Neuronal stem cell (in vitro differentiated cells): ENCODE data around the gene PMS1.

ENCODE experiments used
- DNase-seq: peaks from one replicate; pipeline ENCODE4 v3.0.0-alpha.2; 2013; ENCODE audit warnings: low spot score
- H2AFZ ChIP-seq: one replicate; pipeline ENCODE4 v1.6.1; 2013; ENCODE audit warnings: mild to moderate bottlenecking, low read length, inconsistent platforms
- H2AK5ac ChIP-seq: 2 replicates; pipeline ENCODE4 v1.6.1; 2013; ENCODE audit warnings: low read depth, mild to moderate bottlenecking, inconsistent platforms, low read length, moderate library complexity, mixed read lengths
- H2BK120ac ChIP-seq: 2 replicates; pipeline ENCODE4 v1.6.1; 2013; ENCODE audit warnings: low read depth, mild to moderate bottlenecking, inconsistent platforms, low read length, moderate library complexity, mixed read lengths
- H2BK12ac ChIP-seq: one replicate; pipeline ENCODE4 v1.6.1; 2013; ENCODE audit warnings: low read length, inconsistent platforms
- H2BK15ac ChIP-seq: 2 replicates; pipeline ENCODE4 v1.6.1; 2013; ENCODE audit warnings: mild to moderate bottlenecking, low read length, inconsistent platforms, mixed read lengths
- H2BK5ac ChIP-seq: one replicate; pipeline ENCODE4 v1.6.1; 2013; ENCODE audit warnings: inconsistent platforms, mild to moderate bottlenecking, low read length, moderate library complexity
- H3K14ac ChIP-seq: one replicate; pipeline ENCODE4 v1.6.1; 2013; ENCODE audit warnings: low read length, inconsistent platforms
- H3K18ac ChIP-seq: 2 replicates; pipeline ENCODE4 v1.6.1; 2013; ENCODE audit warnings: low read length, inconsistent platforms
- H3K23ac ChIP-seq: 2 replicates; pipeline ENCODE4 v1.6.1; 2013; ENCODE audit warnings: low read depth, mild to moderate bottlenecking, mixed read lengths, low read length, inconsistent platforms; ENCODE audit not compliant: poor library complexity
- H3K27ac ChIP-seq: replicated peaks from 3 replicates; pipeline ENCODE4 v1.5.1; 2013; ENCODE audit warnings: low read length, inconsistent platforms
- H3K27me3 ChIP-seq, 3 experiments: 2 replicates each; pipeline ENCODE4 v1.6.1; 2013; ENCODE audit warnings: low read length in 3 of 3, mild to moderate bottlenecking in 2 of 3, inconsistent platforms in 1 of 3, low read depth in 1 of 3, mixed read lengths in 1 of 3, moderate library complexity in 1 of 3; ENCODE audit not compliant: control insufficient read depth in 3 of 3, insufficient read depth in 3 of 3
- H3K36me3 ChIP-seq, 2 donors: replicated peaks in 1 of 2; 2 replicates each; pipeline ENCODE4 v1.6.1; 2013; ENCODE audit warnings: low read length in 2 of 2; ENCODE audit not compliant: control insufficient read depth in 2 of 2, insufficient read depth in 2 of 2
- H3K4ac ChIP-seq: 2 replicates; pipeline ENCODE4 v1.6.1; 2013; ENCODE audit warnings: inconsistent platforms, mild to moderate bottlenecking, low read length, moderate library complexity
- H3K4me1 ChIP-seq, 2 donors: 1 replicate in 1 of 2; 2 replicates in 1 of 2; pipeline ENCODE4 v1.6.1; 2013; ENCODE audit warnings: low read length in 2 of 2, low read depth in 1 of 2; ENCODE audit not compliant: control insufficient read depth in 2 of 2, insufficient read depth in 1 of 2
- H3K4me2 ChIP-seq: one replicate; pipeline ENCODE4 v1.6.1; 2013; ENCODE audit warnings: mild to moderate bottlenecking, low read length, inconsistent platforms; ENCODE audit not compliant: insufficient read depth, poor library complexity, severe bottlenecking
- H3K4me3 ChIP-seq, 2 donors: 2 replicates each; pipeline ENCODE4 v1.5.1; 2013; ENCODE audit warnings: low read length in 2 of 2, mild to moderate bottlenecking in 2 of 2, inconsistent platforms in 1 of 2, moderate library complexity in 1 of 2
- H3K79me1 ChIP-seq: one replicate; pipeline ENCODE4 v1.6.1; 2013; ENCODE audit warnings: low read depth, mild to moderate bottlenecking, inconsistent platforms, low read length, moderate library complexity
- H3K9ac ChIP-seq: one replicate; pipeline ENCODE4 v1.6.1; 2013; ENCODE audit warnings: mild to moderate bottlenecking, low read depth, low read length, inconsistent platforms; ENCODE audit not compliant: poor library complexity
- H3K9me3 ChIP-seq, 2 donors: replicated peaks in 1 of 2; 2 replicates each; pipeline versions ENCODE3 to v1.6.1; 2013; ENCODE audit warnings: low read length in 2 of 2, mild to moderate bottlenecking in 2 of 2, inconsistent platforms in 1 of 2, low read depth in 1 of 2, mixed read lengths in 1 of 2, moderate library complexity in 1 of 2; ENCODE audit not compliant: control insufficient read depth in 2 of 2, insufficient read depth in 1 of 2
- H4K8ac ChIP-seq: one replicate; pipeline ENCODE4 v1.6.1; 2013; ENCODE audit warnings: low read depth, mild to moderate bottlenecking, inconsistent platforms, low read length, moderate library complexity
- H4K91ac ChIP-seq: one replicate; pipeline ENCODE4 v1.6.1; 2013; ENCODE audit warnings: low read length, low read depth, mild to moderate bottlenecking, inconsistent platforms; ENCODE audit not compliant: poor library complexity
- WGBS, 2 donors: extraction: QIAGEN DNeasy Blood & Tissue Kit; methylation state at CpG; one replicate each; pipeline ENCODE4 v1.1.7; 2013; ENCODE audit warnings: missing lambda C conversion rate in 2 of 2, mixed read lengths in 1 of 2; ENCODE audit not compliant: insufficient read length in 2 of 2, insufficient replicate concordance in 1 of 2; ENCODE audit errors: extremely low coverage in 2 of 2; 5-methylcytosine and 5-hydroxymethylcytosine counted together

The PMS1 gene

DNA sequence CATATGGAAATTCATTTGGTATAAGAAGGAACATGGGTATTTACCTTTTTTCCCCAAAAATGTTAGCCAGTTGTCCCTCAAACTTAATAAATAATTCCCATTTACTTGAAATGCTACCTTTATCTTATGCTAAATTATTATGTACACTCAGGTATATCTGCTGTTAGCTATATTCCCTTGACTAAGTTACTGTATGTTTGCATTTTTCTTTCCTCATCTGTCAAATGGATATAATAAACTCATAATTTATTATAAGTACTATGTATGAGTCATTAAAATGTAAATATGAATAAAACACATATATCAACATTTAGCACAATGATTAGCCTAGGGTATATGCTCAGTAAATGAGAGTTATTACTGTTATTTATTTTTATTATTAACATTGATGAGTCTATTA, 117.4 kb downstream of the PMS1 start:
- H2AK5ac ChIP-seq: no peak overlapping the region
- H3K27me3 ChIP-seq: no peaks in the 10 kb centered on the region
- H3K4ac ChIP-seq: no peak overlapping the region
- H3K36me3 ChIP-seq: no peaks in the 10 kb centered on the region
- no peak overlapping the region for H4K8ac ChIP-seq
- H2BK5ac ChIP-seq: no peak overlapping the region
- H4K91ac ChIP-seq: no peak overlapping the region
- no peak for DNase-seq
- no peak overlapping the region for H2BK120ac ChIP-seq
- no peak overlapping the region for H3K9ac ChIP-seq
- H3K18ac ChIP-seq: no peak overlapping the region
- H3K79me1 ChIP-seq: no peaks in the 10 kb centered on the region
- no peak overlapping the region for H3K23ac ChIP-seq
- no peak overlapping the region for H3K4me2 ChIP-seq
- H2BK12ac ChIP-seq: no peak overlapping the region
- H3K4me3 ChIP-seq: no peak overlapping the region
- H3K4me1 ChIP-seq: no peaks in the 10 kb centered on the region
- H3K27ac ChIP-seq: no peak overlapping the region
- H2AFZ ChIP-seq: no peak overlapping the region
- H3K14ac ChIP-seq: no peak overlapping the region
- no peak overlapping the region for H2BK15ac ChIP-seq
- no peaks in the 10 kb centered on the region for H3K9me3 ChIP-seq

DNA sequence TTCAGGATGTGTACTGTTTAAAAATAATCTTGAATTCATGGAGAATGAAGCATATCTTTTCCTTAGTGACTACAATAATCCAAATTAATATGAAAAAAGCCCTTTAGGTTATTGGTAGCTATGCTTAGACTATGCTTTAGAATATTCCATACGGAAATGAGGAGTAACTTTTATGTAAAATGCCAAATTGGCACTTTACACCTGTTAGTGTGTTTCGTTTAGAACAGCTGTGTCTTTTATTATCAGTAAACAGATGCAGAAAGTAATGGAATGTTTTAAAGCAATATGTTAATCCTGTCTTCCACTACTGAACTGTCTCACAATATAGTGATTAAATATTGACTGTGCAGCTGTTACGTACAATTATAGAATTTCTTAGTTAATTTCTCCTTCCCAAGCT, 129.6 kb downstream of the PMS1 start:
- H3K4me3 ChIP-seq: no peak overlapping the region
- H2AK5ac ChIP-seq: no peak overlapping the region
- no peak overlapping the region for H2BK120ac ChIP-seq
- H3K9me3 ChIP-seq: no peaks in the 10 kb centered on the region
- WGBS, 2 donors: no CpG with 5 or more reads among the region's 3 CpGs
- H3K23ac ChIP-seq: no peak overlapping the region
- H3K18ac ChIP-seq: no peak overlapping the region
- H3K27me3 ChIP-seq: no peaks in the 10 kb centered on the region
- H3K4ac ChIP-seq: no peak overlapping the region
- H4K91ac ChIP-seq: no peak overlapping the region
- no peak overlapping the region for H2BK15ac ChIP-seq
- no peaks in the 10 kb centered on the region for H3K4me1 ChIP-seq
- H3K4me2 ChIP-seq: no peak overlapping the region
- DNase-seq: no peak
- H2AFZ ChIP-seq: no peak overlapping the region
- no peaks in the 10 kb centered on the region for H3K79me1 ChIP-seq
- H3K36me3 ChIP-seq: no peaks in the 10 kb centered on the region
- H2BK5ac ChIP-seq: no peak overlapping the region
- H4K8ac ChIP-seq: no peak overlapping the region
- H3K9ac ChIP-seq: no peak overlapping the region
- no peak overlapping the region for H2BK12ac ChIP-seq
- H3K14ac ChIP-seq: no peak overlapping the region
- H3K27ac ChIP-seq: no peak overlapping the region

DNA sequence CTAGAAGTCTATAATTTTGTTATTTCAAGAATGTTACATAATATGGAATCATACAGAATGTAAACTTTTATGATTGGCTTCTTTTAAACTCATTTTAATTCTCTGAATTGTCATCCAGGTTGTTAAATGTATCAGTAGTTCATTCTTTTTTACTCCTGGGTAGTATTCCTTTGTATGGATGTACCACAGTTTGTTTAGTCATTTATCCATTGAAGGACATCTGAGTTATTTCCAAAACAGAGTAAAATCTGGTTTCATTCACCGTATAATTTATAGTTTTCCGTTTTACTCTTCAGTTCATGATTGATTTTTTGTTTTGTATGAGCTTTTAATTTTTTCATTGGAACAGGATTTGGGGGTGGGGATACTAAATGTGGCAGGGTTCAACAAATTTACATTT, 132.4 kb downstream of the PMS1 start:
- no peaks in the 10 kb centered on the region for H3K9me3 ChIP-seq
- no peak overlapping the region for H3K4me2 ChIP-seq
- no CpG with 5 or more reads among the region's 2 CpGs for WGBS, 2 donors
- H3K4ac ChIP-seq: no peak overlapping the region
- no peak overlapping the region for H2AFZ ChIP-seq
- no peak overlapping the region for H4K91ac ChIP-seq
- no peak for DNase-seq
- H3K4me1 ChIP-seq: no peaks in the 10 kb centered on the region
- H2BK5ac ChIP-seq: no peak overlapping the region
- H3K36me3 ChIP-seq: no peaks in the 10 kb centered on the region
- H4K8ac ChIP-seq: no peak overlapping the region
- H2AK5ac ChIP-seq: no peak overlapping the region
- no peaks in the 10 kb centered on the region for H3K79me1 ChIP-seq
- H3K18ac ChIP-seq: no peak overlapping the region
- H3K23ac ChIP-seq: no peak overlapping the region
- no peak overlapping the region for H2BK15ac ChIP-seq
- H3K14ac ChIP-seq: no peak overlapping the region
- no peaks in the 10 kb centered on the region for H3K27me3 ChIP-seq
- H2BK120ac ChIP-seq: no peak overlapping the region
- H2BK12ac ChIP-seq: no peak overlapping the region
- H3K9ac ChIP-seq: no peak overlapping the region
- no peak overlapping the region for H3K27ac ChIP-seq
- H3K4me3 ChIP-seq: no peak overlapping the region
